ENCODE data around the gene ANTKMT.
A peak's percentile ranks its signal among the peaks of the same experiment; 100 is the strongest.

- TF ChIP-seq, protein P1, sequence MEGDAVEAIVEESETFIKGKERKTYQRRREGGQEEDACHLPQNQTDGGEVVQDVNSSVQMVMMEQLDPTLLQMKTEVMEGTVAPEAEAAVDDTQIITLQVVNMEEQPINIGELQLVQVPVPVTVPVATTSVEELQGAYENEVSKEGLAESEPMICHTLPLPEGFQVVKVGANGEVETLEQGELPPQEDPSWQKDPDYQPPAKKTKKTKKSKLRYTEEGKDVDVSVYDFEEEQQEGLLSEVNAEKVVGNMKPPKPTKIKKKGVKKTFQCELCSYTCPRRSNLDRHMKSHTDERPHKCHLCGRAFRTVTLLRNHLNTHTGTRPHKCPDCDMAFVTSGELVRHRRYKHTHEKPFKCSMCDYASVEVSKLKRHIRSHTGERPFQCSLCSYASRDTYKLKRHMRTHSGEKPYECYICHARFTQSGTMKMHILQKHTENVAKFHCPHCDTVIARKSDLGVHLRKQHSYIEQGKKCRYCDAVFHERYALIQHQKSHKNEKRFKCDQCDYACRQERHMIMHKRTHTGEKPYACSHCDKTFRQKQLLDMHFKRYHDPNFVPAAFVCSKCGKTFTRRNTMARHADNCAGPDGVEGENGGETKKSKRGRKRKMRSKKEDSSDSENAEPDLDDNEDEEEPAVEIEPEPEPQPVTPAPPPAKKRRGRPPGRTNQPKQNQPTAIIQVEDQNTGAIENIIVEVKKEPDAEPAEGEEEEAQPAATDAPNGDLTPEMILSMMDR (IDR thresholded peaks at IDR 0.05) = no peak
- TF ChIP-seq POLR2AphosphoS5 (IDR thresholded peaks at IDR 0.05; ENCODE audit: low read depth, low read length) (no peak), REST (IDR thresholded peaks at IDR 0.05; ENCODE audit: insufficient read depth in 1 of 2, low read depth in 2 of 2, low read length in 1 of 2) (peak; percentile 84 to 91)
Observed at GRCh38 chr16:704552-705380, 16.2 kb upstream of the ANTKMT start.

Data from Panc1 (cell line).